GM19043 (cell line): ENCODE measurements around the gene UBE2G1.
"Not testable (repeated sequence)": the region's sequence is repeated elsewhere in the genome, so short reads cannot be mapped to it uniquely, and the experiment has no call there.

Source experiments
- ATAC-seq: cut with Tn5 transposase; IDR thresholded peaks from one replicate; pipeline ENCODE4 v1.9.1; 2021; ENCODE audit warnings: low read depth; ENCODE audit not compliant: unreplicated experiment

Gene UBE2G1, protein sequence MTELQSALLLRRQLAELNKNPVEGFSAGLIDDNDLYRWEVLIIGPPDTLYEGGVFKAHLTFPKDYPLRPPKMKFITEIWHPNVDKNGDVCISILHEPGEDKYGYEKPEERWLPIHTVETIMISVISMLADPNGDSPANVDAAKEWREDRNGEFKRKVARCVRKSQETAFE

DNA sequence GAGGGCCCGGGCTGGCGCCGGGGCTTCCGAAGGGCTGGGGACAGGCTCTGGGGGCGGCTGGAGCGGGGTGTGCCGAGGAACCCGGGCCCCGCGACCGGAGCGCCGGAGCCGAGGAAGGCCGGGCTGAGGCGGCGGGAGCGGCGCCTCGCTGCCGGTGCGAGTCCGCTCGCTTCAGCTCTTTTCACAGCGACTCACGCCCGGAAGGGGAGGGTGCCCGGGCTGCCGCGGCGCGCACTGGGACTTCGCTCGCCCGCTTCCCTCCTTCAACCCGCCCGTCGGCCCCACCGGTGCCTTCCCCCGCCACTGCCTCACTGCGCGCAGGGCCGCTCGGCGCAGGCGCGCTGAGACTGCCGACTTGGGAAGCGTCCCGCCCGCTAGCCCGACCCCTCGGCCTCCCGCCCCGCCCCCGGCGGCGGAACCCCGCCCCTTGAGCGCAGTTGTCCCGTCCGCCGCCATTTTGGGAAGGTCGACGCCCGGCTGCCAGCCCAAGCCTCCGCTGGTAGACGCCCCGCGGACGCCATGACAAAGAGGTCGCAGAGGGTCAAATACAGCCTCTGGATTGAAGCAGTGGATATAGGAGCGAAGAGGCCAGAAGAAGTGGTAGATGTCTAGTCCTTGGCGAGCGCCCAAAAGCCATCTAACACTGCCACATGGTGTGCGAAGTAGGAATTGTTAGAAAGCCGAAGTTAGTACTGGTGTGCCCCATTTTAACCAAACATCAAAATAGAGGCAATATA, at the start of gene UBE2G1:
Gene UBE2G1, minus strand, starts transcription at position 349 of the 737 bp plus-strand sequence. CDS start 359 bp downstream, outside the sequence.
- ATAC-seq: peak; percentile 67

DNA sequence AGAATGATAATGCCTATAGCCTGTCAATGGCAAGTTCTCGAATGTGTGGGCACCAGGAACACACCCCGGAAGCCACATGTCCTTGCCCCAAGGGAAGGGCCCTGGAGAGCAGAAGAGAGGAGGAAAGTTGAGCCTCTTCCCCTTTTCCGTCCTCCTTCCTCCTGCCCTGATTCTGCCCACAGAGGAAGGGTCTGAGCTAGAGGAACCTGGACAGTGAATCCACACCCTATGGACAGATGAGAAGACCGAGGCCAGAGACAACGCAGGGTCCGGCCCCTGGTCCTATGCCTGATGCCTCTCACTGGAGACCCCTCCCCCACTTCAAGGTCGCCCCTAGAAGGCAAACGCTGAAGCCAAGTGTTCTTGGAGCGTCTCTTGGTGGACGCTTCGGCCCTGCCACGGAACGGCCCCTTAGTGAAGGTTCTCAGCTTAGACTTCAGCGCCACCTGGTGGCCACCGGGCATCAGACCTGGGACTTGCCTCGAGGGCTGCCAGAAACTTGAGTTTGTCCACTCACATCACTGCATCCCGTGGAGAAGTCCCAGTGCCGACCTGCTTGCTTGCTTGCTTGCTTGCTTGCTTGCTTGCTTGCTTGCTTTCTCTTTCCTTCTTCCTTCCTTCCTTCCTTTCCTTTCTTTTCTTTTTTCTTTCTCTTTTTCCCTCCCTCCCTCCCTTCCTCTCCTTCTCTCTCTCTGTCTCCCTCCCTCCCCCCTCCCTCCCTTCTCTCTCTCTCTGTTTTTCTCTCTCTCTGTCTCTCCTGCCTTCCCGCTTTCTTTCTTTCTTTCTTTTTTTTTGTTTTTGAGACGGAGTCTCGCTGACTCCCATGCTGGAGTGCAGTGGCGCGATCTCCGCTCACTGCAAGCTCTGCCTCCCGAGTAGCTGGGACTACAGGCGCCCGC, 46.7 kb upstream of the UBE2G1 start:
- ATAC-seq: no peak

DNA sequence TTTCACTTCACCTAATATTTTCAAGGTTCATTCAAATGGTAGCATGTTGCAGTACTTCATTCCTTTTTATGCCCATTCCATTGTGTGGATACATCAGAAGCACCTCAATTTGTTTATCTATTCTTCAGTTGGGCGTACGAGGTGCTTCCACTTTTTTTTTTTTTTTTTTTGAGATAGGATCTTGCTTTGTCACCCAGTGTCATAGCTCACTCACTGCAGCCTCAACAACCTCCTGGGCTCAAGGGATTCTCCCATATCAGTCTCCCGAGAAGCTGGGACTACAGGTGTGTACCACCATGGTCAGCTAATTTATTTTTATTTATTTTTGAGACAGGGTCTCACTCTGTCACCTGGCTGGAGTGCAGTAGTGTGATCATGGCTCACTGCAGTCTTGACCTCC, 44.7 kb upstream of the UBE2G1 start:
- no peak for ATAC-seq

DNA sequence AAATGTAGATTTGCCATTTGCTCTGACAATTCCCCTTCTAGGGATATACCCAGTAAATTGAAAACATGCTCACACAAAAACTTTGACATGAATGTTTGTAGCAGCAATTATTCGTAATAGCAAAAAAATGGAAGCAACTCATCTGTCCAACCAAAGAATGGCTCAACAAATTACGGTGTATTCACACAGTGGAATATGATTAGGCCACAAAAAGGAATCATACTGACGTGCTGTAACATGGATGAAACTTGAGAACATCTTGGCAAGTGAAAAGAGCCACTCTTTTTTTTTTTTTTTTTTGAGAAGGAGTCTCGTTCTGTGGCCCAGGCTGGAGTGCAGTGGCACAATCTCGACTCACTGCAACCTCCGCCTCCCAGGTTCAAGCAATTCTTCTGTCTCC, 43.2 kb upstream of the UBE2G1 start:
- ATAC-seq: no peak

DNA sequence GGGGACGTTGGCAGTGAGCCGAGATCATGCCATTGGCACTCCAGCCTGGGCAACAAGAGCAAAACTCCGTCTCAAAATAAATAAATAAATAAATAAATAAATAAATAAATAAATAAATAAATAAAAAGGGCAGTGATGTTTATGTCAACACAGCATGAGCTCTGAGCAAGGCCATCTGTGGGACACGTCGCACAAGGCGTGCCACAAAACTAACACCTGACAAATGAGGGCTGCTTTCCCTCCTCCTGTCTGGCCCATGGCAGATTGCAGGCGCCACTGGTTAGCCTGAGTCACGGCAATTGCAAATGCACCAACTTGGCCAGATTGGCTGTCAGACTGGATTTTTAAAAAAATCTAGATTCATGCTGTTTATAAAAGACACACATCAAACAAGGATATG, 41.4 kb upstream of the UBE2G1 start:
- no peak for ATAC-seq

DNA sequence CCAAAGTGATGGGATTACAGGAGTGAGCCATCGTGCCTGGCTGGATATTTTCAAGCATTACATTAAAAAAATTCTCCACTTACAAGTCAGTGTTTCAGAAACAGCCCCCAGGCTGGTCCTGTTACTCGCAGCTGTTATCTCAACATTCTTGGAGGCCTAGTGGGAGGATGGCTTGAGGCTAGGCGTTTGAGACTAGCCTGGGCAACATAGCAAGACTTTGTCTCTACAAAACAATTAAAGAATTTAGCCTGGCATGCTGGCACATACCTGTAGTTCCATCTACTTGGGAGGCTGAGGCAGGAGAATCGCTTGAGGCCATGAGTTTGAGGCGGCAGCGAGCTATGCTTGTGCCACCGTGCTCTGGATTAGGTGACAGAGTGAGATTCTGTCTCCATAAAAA, 40.7 kb upstream of the UBE2G1 start:
- no peak for ATAC-seq

DNA sequence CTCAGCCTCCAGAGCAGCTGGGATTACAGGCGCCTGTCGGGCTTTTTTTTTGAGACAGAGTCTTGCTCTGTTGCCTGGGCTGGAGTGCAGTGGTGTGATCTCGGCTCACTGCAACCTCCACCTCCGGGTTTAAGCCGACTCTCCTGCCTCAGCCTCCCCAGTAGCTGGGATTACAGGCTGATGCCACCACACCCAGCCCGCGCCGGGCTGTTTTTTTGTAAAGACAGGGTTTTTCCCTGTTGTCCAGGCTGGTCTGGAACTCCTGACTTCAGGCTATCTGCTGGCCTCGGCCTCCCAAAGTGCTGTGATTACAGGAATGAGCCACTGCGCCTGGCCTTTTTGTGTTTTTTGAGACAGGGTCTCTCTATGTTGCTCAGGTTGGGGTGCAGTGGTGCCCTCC, 39.9 kb upstream of the UBE2G1 start:
- ATAC-seq: no peak

DNA sequence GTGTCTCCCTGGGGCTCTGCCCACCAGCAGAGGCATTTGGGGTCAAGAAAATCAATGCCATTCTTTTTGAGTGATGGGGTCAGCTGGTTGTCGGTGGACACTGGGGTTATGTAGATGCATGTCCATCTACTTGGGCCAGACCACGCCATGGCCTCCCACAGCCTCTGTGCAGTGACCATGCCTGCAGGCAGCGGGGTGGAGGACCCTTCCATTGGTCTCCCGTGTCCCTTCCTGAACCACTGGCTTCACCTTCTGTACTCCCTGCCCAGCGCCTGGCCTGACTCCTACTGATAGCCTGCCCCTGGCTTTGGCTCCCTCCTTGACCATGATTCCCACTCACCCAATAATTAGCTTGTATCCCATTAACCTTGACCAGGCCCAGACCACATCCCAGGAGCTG, 39.2 kb upstream of the UBE2G1 start:
- no peak for ATAC-seq

DNA sequence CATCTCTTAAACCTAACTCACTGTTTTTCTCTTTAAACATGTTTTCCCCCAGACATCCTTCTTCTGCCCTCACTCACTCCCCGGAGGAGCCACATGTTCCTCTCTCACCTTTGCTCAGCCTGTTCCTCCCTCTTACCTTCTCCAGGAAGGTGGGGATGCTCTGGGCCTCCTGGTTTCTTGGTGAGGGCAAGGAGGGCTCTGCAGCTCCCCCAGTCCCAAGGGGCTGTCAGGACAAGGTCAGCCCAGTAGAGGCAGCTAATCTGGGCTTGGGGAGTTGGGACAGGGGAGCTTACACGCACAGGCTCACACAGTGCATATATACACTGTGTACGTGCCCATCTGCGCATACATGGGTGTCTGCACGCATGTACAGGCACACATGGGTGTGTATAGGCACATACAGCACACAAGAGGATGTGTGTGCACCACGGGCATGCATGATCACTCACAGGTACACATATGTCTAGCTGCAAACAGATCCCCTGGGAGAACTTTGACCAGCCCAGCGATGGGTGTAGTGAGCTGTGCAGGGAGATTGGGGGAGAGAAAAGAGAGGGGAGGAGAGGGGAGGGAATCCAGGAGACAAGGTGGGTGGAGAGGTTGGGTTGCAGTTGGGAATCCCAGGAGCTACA, 38.7 kb upstream of the UBE2G1 start:
- no peak for ATAC-seq

DNA sequence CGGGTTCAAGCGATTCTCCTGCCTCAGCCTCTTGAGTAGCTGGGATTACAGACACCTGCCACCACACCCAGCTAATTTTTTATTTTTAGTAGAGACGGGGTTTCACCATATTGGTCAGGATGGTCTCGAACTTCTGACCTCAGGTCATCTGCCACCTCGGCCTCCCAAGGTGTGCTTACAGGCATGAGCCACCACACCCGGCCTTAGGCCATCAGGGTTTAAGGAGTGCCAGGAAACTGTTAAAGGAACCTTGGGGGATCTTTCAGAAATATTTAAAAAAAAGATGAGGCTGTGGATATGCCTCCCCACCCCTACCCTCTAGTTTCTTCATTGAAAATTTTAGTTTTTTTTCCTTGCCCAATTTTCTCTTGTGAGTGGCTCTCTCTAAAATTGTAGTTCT, 31.4 kb upstream of the UBE2G1 start:
- ATAC-seq: no peak

DNA sequence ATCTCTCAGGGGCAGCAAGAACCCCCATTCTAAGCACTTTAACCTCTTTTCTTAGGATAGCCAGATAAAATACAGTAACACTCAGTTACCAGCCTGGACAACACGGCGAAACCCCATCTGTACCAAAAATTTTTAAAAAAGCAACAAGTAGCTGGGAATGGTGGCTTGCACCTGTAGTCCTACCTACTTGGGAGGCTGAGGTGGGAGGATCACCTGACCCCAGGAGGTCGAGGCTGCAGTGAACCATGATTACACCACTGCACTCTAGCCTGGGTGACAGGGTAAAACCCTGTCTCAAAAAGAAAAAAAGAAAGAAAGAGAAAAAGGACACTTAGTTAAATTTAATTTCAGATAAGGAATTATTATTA, 28.6 kb upstream of the UBE2G1 start:
- ATAC-seq: no peak

DNA sequence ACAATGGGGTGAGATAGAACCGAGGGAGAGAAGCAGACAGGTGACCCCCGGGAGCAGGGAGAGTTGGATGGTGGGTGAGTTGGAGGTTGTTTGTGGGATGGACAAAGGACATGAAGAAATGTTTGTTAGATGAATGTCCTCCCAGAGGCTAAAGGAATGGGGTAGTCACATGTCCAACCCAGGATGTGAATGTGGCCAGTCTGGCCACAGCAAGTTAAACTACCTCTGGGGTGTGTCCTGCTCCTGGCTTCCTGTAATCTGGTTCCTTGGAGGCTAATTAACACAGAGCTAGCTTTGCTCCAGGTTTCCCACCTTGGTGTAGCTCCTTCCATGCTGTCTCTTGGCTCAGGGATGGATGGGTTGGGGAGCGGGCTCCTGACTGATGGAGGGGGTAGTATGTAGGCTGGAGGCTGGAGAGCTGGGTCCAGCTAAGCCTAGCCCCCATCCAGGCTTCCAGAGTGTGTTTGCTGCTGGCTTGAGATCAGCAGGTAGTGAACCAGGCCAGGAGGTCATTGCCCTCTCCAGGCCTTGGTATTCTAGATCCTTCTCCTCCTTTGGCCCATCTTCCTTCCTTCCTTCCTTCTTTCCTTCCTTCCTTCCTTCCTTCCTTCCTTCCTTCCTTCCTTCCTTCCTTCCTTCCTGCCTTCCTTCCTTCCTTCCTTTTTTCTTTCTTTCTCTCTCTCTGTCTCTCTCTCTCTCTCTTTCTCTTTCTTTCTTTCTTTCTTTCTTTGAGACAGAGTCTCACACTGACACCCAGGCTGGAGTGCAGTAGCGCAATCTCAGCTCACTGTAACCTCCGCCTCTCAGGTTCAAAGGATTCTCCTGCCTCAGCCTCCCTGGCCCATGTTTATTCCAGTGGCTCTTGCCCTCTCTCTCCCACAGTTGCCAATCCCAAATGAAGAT, 28.0 kb upstream of the UBE2G1 start:
- ATAC-seq: no peak

DNA sequence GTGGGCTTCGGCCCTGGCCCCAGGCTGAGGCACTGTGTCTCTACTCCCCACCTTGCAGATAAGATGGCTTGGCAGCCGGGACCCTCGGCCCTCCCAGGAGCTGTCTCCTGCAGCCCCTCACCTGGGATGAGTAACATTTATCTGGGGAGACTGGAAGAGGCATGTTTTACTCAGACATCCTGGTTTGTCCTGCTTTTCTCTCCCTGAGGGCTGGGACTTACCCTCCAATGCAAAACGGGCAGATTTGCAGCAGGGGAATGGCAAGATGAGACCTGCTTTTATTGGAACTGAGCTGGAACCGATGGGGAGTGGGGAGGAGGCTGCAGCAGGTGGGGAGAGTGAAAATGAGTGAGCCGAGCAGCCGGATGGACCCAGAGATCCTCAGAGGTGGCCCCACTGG, 27.3 kb upstream of the UBE2G1 start:
- ATAC-seq: no peak

DNA sequence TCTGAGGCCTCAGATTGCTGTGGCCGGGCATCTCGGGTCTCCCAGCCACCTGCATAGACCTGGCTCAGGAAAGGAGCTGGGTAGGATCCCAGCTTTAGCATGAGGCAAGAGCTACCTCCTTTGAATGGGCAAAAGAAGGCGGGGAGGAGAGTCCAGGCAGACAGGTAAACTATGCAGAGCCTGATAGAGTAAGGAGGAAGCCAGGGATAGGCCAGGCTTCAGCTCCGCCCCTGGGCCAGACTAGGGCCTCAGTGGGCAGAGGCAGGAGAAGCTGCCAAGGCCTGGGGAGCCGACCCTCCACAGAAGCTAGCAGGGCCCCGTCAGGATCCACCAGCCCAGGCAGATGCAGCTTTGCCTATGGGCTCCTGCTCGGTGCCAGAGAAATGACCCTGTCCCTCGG, 22.6 kb upstream of the UBE2G1 start:
- no peak for ATAC-seq

DNA sequence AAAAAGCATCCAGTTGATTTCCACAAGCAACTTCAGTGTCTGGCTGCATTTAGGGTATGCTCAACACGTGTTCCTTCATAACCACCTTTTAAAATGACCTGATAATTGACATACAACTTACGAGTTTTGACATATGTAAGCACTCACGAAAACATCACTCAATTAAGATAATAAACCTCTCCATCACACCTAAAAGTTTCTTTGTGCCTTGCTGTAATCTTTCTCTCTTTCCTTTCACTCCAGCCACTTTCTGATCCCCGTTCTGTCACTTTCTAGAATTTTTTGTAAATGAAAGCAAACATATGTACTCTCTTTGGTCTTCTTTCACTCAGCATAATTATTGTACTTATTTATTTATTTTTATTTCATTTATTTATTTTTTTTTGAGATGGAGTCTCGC, 20.7 kb upstream of the UBE2G1 start:
- ATAC-seq: no peak

DNA sequence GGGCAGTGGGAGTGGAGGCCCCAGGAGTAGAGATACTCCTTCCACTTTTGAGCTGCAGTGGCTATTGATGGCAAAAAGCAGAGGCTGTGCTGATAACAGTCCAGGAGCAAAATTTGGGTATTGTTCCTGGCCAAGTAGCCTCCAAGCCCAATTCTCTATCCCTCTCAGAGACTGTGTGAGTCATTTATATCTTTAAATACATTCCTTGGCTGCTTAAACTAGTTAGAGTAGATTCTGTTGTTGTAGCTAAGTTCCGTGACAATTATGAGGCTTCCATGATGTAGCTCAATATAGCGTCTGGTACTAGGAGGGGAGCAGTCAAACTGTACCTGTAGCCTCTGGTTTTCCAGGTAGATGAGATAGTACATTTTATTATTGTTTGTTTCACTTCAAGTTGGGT, 19.9 kb upstream of the UBE2G1 start:
- ATAC-seq: no peak

DNA sequence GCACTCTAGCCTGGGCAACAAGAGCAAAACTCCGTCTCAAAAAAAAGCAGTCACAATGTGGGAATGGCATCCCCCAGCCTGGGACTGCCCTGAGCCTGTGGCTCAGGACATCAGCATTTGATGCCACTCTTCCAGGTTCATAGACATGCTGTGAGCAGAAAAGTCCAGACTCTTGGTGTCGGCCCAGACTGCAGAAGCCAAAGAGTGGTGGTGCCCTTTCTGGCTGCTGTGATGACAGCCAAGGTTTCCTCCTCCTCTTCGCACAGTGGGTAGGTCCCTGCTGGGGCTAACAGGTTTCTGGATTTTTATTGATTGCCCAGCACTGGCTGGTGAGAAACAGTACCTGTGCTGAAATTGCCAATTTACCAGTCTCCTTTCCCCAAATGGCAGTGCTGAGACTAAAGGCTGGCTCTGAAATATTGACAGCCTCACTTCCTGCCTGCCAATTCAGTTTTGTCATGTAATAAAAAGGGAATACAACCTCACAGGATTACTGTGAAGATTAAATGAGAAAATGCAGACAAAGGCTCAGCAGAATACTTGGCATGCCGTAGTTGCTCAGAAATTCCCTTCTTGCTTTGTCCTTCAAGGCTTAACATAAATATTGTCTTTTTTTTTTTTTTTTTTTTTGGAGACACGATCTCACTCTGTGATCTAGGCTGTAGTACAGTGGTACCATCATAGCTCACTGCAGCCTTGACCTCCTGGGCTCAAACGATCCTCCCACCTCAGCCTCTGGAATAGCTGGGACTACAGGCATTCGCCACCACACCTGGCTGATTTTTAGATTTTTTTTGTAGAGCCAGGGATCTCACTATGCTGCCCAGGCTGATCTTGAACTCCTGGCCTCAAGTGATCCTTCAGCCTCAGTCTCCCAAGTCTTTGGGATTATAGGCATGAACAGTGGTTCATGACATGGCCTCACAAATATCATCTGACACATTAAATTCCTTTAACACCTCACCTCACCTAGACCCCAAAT, 15.5 kb upstream of the UBE2G1 start:
- no peak for ATAC-seq

DNA sequence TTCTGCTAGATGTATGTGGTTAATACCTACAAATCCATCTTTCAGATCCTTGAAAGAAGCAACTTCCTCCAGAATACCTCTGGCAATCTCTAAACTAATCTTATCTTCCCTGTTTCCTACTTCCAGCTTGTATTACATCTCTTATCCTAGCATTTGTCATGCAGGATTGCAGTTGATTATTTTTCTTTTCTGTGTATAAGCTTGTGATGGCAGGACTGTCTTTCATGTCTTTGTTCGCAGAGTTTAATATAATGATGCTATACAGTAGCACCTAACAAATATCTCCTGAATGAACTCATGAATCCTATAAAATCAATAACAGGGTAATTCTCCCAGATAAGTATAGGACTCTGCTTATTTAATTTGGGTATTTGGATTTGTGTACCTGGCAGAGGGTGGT, 12.2 kb upstream of the UBE2G1 start:
- no peak for ATAC-seq

DNA sequence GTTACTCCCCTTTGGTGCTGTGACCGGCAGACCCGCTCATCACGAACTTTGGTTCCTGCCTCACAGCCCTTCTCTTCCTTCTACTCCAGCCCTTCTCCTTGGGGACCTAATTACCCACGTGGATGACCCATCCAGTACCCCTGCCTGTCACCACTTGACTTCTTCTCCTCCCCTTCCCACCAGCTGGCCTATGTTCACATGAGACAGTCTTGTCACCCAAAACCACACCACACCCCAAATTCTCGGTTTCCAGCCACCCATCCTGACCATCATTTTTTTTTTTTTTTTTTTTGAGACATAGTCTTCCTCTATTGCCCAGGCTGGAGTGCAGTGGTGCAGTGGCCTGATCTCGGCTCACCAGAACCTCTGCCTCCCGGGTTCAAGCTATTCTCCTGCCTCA, 10.8 kb upstream of the UBE2G1 start:
- ATAC-seq: not testable (repeated sequence)
